ENCODE measurements around the gene TCF21.
"Not testable (repeated sequence)": the region's sequence is repeated elsewhere in the genome, so short reads cannot be mapped to it uniquely, and the experiment has no call there.

Gene TCF21

DNA sequence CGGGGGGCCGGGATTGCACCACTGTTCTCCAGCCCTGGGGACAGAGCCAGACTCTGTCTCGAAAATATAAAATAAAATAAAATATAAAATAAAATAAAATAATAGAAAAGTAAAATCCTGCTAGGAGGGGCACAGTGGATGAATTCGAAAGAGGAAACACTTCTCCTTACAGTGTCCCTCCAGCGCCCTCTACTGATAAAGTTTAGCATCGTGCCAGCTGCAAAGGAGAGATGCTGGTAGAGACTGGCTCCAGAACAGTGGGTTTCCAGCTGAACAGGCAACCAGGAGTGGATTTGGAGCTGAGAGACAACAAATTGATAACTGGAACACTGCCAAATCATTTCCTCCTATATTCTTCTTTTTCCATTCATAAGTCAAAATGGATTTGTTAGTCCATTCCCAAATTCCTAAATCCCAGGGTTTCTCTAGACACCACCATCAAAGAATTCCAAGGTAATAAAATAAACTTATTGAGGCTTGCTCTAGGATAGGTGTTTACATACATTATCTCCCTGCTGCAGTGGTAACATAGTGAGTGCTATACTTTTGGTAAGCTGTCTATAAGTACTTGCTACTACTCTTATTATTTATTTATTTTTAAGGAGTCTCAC is 32.4 kb downstream of the TCF21 start:
- TF ChIP-seq SPI1 (IDR thresholded peaks at IDR 0.05; ENCODE audit: borderline replicate concordance, low read depth) (peak; percentile 35; the same call in 1 of the 2 replicates), POLR2AphosphoS5 (IDR thresholded peaks at IDR 0.05; ENCODE audit: low read depth) (no peak)
- TF ChIP-seq, protein P1, sequence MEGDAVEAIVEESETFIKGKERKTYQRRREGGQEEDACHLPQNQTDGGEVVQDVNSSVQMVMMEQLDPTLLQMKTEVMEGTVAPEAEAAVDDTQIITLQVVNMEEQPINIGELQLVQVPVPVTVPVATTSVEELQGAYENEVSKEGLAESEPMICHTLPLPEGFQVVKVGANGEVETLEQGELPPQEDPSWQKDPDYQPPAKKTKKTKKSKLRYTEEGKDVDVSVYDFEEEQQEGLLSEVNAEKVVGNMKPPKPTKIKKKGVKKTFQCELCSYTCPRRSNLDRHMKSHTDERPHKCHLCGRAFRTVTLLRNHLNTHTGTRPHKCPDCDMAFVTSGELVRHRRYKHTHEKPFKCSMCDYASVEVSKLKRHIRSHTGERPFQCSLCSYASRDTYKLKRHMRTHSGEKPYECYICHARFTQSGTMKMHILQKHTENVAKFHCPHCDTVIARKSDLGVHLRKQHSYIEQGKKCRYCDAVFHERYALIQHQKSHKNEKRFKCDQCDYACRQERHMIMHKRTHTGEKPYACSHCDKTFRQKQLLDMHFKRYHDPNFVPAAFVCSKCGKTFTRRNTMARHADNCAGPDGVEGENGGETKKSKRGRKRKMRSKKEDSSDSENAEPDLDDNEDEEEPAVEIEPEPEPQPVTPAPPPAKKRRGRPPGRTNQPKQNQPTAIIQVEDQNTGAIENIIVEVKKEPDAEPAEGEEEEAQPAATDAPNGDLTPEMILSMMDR (IDR thresholded peaks at IDR 0.05; ENCODE audit: insufficient read depth, low read length), result peak; percentile 87
- peaks cover 2% of the 10 kb centered on the region for H3K27me3 ChIP-seq (ENCODE audit: insufficient read depth, poor library complexity, severe bottlenecking)
- no peak overlapping the region for H3K27ac ChIP-seq (replicated peaks)
- no peak overlapping the region for H3K4me3 ChIP-seq (replicated peaks; ENCODE audit: insufficient read depth, low read length)
- DNase-seq (ENCODE audit: low read depth in 1 of 2, low spot score in 1 of 2), result peak; percentile 56 to 74

DNA sequence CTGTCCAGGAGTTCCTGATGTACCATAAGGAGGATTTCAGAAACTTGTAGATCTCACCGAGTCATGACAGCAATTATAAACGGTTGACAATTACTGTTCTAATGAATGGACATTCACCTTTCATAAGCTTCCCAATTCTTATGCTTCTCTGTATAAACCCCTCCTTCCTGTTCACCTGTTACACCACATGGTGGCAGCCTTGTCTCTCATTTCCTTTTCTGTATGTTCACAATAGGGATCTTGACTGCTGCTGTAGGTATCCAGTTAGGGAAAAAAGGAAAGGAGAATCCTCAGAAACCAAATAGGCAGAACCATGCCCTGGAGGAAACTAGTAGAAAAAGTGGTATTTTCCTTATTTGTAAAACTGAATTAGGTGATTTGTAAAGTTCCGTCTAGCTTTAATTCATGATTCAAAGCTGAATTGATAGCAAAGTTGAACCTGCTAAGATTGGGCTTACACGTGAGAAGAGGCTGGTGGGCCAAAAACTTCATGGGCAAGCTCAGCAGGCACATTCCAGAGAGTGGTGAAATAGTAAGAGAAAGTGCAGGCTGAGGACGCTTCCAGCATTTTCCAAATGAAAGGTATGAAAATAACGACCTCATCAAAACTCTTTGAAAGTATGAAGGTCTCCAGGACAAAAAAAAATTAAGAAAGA is 35.2 kb downstream of the TCF21 start:
- DNase-seq (ENCODE audit: low read depth in 1 of 2, low spot score in 1 of 2), result peak in 1 of 2 experiments; percentile 60
- TF ChIP-seq, protein P1 (IDR thresholded peaks at IDR 0.05; ENCODE audit: insufficient read depth, low read length), result peak; percentile 42
- TF ChIP-seq SPI1 (IDR thresholded peaks at IDR 0.05; ENCODE audit: borderline replicate concordance, low read depth), result peak; percentile 2; the same call in 1 of the 2 replicates
- TF ChIP-seq GABPA (IDR thresholded peaks at IDR 0.05; ENCODE audit: low read depth), result no peak
- TF ChIP-seq POLR2AphosphoS5 (IDR thresholded peaks at IDR 0.05; ENCODE audit: low read depth), result no peak
- peaks cover under 1% of the 10 kb centered on the region for H3K27me3 ChIP-seq (ENCODE audit: insufficient read depth, poor library complexity, severe bottlenecking)
- H3K27ac ChIP-seq (replicated peaks), result no peak overlapping the region
- H3K4me3 ChIP-seq (replicated peaks; ENCODE audit: insufficient read depth, low read length), result no peak overlapping the region

DNA sequence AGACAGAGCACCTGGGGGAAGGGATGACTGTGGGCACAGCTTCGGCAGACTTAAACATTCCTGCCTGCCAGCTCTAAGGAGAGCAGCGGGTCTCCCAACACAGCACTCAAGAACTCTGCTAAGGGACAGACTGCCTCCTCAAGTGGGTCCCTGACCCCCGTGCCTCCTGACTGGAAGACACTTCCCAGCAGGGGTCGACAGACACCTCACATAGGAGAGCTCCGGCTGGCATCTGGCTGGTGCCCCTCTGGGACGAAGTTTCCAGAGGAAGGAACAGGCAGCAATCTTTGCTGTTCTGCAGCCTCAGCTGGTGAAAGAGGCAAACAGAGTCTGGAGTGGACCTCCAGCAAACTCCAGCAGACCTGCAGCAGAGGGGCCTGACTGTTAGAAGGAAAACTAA is 42.3 kb downstream of the TCF21 start:
- not testable (repeated sequence) for DNase-seq (ENCODE audit: low read depth in 1 of 2, low spot score in 1 of 2); H3K27ac ChIP-seq (replicated peaks); H3K27me3 ChIP-seq (ENCODE audit: insufficient read depth, poor library complexity, severe bottlenecking); H3K4me3 ChIP-seq (replicated peaks; ENCODE audit: insufficient read depth, low read length)

DNA sequence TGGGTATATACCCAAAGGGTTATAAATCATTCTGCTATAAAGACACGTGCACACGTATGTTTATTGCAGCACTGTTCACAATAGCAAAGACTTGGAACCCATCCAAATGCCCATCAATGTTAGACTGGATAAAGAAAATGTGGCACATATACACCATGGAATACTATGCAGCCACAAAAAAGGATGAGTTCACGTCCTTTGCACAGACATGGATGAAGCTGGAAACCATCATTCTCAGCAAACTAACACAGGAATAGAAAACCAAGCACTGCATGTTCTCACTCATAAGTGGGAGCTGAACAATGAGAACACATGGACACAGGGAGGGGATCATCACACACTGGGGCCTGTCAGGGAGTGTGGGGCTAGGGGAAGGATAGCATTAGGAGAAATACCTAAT is 47.4 kb downstream of the TCF21 start:
- not testable (repeated sequence) for H3K27ac ChIP-seq (replicated peaks); H3K4me3 ChIP-seq (replicated peaks; ENCODE audit: insufficient read depth, low read length)

DNA sequence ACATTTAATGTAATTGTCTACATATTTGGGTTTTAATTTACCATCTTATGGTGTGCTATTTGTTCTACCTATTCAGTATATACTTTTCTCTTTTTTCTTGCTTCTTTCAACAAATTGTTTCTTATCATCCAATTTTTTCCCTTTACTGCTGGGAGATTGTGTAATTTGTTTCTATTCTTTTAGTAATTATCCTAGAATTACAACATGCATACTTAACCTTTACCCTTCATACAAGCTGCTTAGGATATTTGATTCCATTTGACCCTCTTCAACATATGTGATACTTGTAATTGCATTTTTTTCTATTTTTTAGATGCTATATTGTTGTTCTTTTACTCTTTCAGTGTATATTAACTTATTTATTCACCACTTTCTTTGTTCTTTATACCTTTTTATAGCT is 49.0 kb downstream of the TCF21 start:
- no peak overlapping the region for H3K4me3 ChIP-seq (replicated peaks; ENCODE audit: insufficient read depth, low read length)
- TF ChIP-seq GABPA (IDR thresholded peaks at IDR 0.05; ENCODE audit: low read depth) (no peak), SPI1 (IDR thresholded peaks at IDR 0.05; ENCODE audit: borderline replicate concordance, low read depth) (no peak), POLR2AphosphoS5 (IDR thresholded peaks at IDR 0.05; ENCODE audit: low read depth) (no peak)
- TF ChIP-seq, protein P2, sequence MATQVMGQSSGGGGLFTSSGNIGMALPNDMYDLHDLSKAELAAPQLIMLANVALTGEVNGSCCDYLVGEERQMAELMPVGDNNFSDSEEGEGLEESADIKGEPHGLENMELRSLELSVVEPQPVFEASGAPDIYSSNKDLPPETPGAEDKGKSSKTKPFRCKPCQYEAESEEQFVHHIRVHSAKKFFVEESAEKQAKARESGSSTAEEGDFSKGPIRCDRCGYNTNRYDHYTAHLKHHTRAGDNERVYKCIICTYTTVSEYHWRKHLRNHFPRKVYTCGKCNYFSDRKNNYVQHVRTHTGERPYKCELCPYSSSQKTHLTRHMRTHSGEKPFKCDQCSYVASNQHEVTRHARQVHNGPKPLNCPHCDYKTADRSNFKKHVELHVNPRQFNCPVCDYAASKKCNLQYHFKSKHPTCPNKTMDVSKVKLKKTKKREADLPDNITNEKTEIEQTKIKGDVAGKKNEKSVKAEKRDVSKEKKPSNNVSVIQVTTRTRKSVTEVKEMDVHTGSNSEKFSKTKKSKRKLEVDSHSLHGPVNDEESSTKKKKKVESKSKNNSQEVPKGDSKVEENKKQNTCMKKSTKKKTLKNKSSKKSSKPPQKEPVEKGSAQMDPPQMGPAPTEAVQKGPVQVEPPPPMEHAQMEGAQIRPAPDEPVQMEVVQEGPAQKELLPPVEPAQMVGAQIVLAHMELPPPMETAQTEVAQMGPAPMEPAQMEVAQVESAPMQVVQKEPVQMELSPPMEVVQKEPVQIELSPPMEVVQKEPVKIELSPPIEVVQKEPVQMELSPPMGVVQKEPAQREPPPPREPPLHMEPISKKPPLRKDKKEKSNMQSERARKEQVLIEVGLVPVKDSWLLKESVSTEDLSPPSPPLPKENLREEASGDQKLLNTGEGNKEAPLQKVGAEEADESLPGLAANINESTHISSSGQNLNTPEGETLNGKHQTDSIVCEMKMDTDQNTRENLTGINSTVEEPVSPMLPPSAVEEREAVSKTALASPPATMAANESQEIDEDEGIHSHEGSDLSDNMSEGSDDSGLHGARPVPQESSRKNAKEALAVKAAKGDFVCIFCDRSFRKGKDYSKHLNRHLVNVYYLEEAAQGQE (IDR thresholded peaks at IDR 0.05; ENCODE audit: insufficient replicate concordance, low read depth), result no peak
- TF ChIP-seq, protein P1 (IDR thresholded peaks at IDR 0.05; ENCODE audit: insufficient read depth, low read length), result no peak
- H3K27ac ChIP-seq (replicated peaks), result no peak overlapping the region
- no peak for DNase-seq (ENCODE audit: low read depth in 1 of 2, low spot score in 1 of 2)
- H3K27me3 ChIP-seq (ENCODE audit: insufficient read depth, poor library complexity, severe bottlenecking), result no peaks in the 10 kb centered on the region

More for the DNA sequence above, 47.4 kb downstream of the TCF21 start:
- not testable (repeated sequence) for H3K27me3 ChIP-seq (ENCODE audit: insufficient read depth, poor library complexity, severe bottlenecking); DNase-seq (ENCODE audit: low read depth in 1 of 2, low spot score in 1 of 2)

Measured in HL-60 (cell line).